Right hindlimb (tissue), 1 donor: Measurements from ENCODE around the gene GSTK1.
"Not testable (repeated sequence)": the region's sequence is repeated elsewhere in the genome, so short reads cannot be mapped to it uniquely, and the experiment has no call there.

ENCODE experiments used
- DNase-seq: peaks from one replicate; pipeline ENCODE4 v3.0.0-alpha.2; 2018

Gene GSTK1

DNA sequence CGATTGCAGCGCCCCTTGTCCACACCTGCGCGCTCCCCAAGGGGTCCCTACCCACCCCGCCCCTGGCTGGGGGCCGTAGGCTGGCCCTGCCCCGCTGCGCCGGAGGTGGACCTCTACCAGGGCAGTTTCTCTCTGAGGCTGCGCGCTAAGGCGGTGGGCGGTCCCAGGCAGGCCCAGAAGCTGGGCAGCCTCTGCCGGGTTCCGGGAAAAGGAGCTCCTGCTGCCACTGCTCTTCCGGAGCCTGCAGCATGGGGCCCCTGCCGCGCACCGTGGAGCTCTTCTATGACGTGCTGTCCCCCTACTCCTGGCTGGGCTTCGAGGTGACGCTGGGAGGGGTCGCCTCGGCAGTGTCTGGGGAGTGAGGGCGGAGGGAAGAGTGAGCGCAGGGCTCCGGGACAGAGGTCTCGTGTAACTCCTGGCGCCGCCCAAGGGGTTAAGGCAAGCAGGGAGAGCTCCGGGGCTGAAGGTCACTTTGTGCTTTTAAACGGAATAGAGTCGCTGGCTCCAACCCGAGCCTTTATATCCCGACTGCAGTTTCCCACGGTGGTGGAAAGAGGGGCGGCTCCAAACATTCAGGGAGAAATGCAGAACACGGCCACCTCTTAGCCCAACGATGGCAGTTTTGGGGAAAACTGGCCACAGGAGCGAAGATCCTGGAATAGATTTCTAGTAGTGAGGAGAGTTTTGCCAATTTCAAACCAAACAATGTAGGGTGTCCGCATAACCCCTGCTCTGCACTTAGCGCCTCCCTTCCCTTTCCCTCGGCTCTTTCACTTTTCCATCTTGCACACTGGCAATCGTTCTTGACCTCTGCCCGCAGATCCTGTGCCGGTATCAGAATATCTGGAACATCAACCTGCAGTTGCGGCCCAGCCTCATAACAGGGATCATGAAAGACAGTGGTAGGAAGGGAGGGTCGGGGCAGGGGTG lies at the start of gene GSTK1:
GSTK1 (plus strand) TSS at position 176 of the 930 bp plus-strand sequence; CDS start at position 249, 73 bp downstream.
- DNase-seq, result peak; percentile 89

DNA sequence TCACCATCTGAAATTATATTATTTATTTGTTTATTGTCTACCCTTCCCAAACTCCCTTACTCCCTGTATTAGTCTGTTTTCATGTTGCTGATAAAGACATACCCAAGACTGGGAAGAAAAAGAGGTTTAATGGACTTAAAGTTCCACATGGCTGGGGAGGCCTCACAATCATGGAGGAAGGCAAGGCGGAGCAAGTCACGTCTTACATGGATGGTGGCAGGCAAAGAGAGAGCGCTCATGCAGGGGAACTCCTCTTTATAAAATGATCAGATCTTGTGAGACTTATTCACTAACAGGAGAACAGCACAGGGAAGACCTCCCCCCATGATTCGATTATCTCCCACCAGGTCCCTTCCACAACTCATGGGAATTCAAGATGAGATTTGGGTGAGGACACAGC lies 49.8 kb upstream of the GSTK1 start:
- not testable (repeated sequence) for DNase-seq

DNA sequence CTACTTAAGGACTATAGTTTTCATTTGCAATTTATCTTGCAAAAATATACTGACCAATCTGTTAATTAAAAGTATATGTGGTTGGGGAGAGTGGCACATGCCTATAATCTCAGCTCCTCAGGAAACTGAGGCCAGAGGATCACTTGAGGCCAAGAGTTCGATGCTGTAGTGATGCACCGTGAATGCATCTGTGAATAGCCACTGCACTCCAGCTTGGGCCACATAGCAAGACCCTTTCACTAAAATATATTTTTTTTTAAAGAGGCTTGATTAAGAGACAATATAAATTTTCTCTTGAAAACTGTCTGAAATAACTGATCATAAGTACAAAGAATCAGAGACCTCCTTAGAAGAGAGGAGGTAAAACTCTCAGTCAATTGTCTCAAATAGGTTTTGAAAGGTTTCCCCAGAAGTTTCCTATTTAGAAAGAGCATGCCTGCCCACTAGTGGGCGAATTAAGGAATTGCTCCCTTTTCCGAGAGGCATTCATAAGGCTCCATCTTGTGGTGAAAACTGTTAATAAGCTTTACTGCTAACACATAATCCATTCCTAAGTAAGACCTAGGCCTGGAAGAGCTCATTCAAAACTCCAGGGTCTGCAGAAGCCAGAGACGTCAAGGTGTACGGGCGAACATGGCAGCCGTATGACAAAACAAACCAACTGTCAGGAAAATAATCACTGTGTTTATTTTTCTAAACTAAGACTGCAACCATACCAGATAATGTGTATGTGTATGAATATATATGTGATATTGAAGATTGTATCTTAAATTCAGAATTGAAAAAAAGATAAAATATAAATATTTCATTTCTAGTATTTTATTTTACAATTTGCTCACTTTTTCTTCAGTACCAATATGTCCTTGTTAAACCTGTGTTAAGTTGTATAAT lies 48.2 kb upstream of the GSTK1 start:
- peak; percentile 68 for DNase-seq

DNA sequence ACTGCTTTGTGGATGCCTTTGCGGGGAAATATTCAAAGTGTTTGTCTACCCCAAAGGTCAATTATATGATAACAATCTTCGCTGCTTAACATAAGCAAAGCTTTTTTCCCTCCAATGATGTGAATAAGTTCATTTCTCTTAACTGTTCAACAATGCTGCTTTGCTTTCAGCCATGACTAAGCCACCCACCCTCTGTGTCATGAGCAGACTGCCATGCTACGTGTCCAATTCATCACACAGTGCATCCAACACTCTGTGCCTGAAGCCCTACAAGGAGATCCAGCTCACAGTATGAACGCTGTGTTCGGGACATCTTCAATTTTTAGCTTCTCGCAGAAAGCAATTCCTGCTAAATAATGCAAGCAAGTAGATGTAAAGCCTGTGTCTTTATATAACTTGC lies 47.1 kb upstream of the GSTK1 start:
- DNase-seq, result no peak

DNA sequence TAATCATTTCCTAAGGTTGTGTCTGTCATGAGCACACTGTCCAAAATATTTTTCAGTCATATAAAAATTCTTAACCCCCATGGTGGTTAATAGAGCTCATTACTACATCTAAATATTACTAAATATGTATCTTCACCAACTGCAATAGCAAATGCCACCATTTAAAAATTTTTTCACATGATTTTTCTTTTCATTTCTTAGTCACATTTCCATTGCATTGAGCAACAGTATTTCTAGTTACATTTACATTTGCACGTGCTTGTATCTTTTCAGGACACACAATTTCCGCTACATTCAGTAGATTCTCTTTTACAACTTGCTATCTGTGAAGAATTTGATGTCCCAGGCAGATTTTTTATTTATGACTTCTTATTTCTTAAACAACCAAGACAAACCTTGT lies 46.6 kb upstream of the GSTK1 start:
- DNase-seq, result no peak

DNA sequence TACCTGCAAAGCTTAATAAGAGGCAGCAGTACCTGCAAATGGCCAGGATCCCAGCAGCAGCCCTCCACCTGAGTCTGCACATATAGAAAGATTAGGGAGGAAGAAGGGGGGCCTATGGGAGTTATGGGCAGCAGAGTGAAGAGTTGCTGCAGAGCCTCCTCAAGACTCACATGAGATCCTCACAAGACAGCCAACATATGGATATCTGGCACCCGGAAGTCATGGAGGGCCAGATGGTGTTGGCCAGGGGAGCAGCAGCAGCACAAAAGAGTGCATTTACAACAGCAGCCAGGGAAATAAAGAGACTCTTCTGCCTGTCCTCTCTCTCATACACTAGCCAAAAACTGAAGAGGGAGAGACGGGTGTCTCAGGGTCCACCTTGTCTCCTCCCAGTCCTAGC lies 45.4 kb upstream of the GSTK1 start:
- no peak for DNase-seq

DNA sequence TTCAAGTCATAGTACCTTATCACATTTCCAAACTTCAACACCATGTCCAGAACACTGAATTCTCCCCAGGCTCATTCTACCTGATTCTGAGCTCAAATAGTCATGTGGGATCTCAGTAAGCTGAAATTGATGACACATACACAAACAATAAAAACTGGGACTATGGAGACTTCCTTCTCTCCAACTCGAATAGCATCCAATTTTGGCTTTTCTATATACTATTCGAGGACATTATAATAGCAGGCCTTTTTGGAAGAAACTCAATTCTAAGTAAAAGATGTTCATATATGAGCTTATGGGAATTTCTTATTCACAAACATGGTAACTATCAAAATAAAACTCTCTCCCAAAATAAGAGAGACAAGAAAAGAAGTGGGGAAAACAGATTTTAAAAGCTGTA lies 42.0 kb upstream of the GSTK1 start:
- no peak for DNase-seq

DNA sequence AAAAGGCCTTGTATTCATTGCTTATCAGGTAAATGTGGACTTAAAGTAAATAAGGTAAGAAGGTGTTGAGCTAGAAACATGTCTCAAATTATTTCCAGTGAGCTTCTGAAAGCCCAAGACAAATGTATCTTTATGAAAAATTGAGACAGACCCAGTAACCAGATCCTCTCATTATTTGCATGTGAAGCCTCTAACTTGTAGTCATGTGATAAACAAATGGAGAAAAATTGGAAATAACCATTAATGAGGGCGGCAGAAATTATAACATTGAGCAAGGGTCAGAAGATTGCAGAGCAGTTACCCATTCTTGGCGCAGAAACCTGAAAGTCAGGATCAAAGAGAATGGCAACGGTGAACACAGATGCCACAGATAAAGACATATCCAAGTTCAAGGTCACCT lies 41.5 kb upstream of the GSTK1 start, which contains the start of gene TAS2R40:
TAS2R40 (plus strand) TSS at position 301 of the 400 bp plus-strand sequence; CDS start at position 343, 42 bp downstream.
- DNase-seq, result no peak

DNA sequence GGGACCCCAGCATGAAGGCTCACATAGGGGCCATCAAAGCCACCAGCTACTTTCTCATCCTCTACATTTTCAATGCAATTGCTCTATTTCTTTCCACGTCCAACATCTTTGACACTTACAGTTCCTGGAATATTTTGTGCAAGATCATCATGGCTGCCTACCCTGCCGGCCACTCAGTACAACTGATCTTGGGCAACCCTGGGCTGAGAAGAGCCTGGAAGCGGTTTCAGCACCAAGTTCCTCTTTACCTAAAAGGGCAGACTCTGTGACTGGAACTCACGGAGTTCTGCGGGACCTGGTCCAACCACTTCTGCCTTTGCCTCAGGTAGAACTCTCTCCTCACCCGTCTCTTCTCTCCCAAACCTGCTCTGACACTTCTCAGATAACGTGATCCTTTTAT lies 40.5 kb upstream of the GSTK1 start:
- DNase-seq, result no peak

DNA sequence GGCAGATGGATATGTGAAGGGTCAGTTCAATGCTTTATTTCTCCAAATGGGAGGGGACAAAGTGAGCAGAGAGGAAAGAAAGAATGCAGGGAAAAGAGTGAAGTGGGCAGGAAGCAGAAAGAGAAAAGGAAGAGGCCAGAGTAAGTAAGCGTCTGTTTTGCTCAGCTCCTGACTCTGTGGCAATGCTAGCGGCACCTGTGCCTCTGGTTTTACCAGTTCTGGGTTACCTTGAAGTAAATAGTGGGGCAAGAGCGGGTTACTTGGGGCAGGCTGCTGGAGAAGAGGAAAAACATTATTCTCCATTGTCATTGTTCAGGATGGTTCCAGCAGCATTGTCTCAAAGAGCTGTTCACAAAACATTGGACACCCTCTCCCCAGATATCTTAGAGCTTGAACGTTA lies 39.5 kb upstream of the GSTK1 start:
- DNase-seq, result no peak

DNA sequence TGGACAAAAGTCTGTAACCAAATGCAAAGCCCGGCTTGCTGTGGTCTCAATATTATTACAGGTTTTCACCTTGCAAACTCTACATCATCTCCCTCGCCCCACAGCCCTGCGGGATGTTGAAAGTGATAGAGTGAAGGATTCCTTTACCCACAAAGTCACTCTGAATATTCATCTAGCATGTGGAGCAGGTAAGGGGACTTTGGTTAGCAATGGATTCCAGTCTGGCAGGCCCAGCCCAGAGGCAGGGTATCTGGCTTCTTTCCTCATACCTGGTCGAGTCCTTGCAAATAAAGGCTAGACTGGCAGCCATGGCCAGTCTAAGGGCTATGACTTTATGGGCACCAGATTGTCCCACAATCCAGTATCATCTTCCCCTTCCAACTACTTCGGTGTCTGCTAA lies 38.2 kb upstream of the GSTK1 start:
- no peak for DNase-seq

DNA sequence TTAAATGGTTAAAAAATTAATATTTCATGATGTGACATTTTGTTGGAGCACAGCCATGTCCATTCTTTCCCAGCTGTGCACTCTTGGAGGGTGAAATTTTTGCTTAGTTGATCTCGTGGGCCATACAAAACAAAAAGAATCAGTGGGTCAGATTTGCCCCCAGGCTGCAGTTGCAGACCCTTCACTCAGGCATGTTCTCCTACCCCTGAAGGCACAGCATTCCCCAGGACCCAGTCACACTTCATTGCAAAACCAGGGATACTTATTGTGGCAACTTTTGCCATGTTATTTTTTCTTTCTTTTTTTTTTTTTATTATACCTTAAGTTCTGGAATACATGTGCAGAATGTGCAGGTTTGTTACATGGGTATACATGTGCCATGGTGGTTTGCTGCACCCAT lies 35.4 kb upstream of the GSTK1 start:
- no peak for DNase-seq

DNA sequence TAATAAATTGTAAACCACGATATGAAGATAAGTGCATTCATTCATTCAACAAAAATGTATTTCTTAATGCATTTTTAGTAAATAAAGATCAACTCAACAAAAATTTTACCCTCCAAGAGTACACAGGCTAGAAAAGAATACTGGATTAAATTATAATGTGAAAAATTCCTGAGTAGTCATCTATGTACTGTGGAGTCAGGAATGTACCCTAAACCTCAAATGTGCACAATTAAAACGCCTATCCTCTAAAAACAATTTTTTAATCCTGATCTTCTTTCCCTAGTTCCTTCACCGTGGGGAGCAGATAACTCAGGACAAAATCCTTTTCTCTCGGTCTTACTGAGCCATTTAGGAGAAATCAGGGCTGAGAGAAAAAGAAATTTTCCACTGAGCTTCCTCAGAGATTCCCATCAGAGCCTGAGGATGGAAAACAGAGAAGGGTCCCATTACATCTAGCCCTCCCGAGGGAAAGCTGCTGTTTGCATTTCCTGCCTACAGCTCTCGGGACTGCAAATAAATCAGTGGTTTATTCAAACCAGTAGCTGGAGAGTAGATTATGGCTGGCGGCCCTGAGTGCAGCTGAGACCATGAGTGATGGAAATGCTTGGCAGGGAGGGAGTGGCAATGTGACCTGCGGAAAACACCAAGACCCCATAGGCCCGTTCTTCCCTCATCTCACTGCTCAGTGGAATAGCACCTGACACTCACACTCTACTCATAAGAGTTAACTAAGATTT lies 34.0 kb upstream of the GSTK1 start:
- DNase-seq, result peak; percentile 35

DNA sequence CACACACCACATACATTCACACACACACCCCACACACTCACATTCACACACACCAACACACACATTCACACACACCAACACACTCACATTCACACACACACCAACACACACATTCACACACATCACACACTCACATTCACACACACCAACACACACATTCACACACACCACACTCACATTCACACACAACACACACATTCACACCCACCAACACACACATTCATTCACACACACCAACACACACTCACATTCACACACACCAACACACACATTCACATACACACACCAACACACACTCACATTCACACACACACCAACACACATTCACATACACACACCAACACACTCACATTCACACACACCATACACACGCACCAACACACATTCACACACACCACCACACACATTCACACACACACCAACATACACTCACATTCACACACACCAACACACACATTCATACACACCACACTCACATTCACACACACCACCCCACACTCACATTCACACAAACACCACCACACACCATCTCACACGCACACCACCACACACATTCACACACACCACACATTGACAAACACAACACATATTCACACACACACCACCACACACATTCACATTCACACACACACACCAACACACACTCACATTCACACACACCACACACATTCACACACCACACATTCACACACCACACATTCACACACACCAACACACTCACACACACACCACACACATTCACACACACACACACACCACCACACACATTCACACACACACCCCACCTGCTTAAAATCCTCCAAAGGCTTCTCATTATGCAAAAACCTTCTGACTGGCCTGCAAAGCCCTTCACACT lies 32.4 kb upstream of the GSTK1 start:
- no peak for DNase-seq

DNA sequence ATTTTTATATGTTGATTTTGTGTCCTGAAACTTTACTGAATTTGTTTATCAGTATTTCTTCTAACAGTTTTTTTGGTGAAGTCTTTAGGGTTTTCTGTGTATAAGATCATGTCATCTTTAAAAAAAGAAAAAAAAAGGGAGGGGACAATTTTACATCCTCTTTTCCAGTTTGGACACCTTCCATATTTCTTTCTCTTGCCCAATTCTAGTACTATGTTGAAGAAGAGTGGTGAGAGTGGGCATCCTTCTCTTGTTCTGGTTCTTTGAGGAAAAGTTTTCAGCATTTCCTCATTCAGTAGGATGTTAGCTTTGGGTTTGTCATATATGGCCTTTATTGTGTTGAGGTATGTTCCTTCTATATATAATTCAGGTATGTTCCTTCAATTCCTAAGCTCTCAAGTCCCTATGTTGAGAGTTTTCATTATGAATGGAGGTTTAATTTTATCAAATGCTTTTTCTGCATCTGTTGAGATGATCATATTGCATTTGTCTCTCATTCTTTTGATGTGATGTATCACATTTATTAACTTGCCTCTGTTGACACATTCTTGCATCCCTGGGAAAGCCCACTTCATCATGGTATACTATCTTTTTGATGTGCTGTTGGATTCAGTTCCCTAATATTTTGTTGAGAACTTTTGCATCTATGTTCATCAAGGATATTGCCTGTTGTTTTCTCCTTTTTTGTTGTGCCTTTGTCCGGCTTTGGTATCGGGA lies 29.3 kb upstream of the GSTK1 start:
- DNase-seq, result no peak

DNA sequence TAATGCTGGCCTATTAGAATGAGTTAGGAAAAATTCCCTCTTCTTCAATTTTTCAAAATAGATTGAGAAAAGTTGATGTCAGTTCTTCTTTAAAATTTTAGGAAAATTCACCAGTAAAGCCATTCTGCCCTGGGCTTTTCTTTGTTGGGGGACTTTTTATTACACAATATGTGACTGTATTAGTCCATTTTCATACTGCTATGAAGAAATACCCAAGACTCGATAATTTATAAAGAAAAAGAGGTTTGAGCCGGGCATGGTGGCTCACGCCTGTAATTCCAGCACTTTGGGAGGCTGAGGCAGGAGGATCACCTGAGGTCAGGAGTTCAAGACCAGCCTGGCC lies 28.7 kb upstream of the GSTK1 start:
- no peak for DNase-seq

DNA sequence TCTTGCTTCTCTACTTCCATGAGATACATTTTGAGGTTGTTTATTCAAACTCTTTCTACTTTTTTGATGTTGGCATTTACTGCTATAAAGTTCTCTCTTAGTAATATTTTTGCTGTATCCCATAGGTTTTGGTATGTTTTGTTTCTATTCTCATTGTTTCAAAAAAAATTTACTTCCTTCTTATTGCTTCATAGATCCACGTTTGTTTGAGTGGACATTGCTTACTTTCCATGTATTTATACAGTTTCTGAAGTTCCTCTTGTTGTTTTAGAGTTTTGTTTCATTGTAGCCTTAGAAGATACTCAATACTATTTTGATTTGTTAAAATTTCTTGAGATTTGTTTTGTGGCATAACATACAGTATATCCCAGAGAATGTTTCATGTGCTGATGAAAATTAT lies 27.7 kb upstream of the GSTK1 start:
- no peak for DNase-seq

DNA sequence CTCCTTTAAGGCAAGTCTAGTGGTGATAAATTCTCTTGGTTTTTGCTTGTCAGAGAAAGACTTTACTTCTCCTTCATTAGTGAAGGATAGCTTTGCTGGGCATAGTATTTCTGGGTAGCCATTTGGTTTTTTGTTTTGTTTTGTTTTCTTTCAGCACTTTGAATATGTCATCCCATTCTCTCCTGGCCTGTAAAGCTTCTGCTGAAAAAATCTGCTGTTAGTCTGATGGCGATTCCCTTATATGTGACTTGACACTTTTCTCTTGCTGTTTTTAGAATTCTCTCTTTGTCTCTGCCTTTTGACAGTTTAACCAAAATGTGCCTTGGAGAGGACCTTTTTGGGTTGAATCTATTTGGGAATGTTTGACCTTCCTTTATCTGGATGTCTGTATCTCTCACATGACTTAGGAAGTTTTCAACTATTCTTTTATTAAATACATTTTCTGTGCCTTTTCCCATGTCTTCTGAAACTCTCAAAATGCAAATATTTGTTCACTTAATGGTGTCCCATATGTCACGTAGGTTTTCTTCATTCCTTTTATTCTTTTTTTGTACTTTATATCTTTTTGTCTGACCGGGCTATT lies 26.7 kb upstream of the GSTK1 start:
- no peak for DNase-seq

DNA sequence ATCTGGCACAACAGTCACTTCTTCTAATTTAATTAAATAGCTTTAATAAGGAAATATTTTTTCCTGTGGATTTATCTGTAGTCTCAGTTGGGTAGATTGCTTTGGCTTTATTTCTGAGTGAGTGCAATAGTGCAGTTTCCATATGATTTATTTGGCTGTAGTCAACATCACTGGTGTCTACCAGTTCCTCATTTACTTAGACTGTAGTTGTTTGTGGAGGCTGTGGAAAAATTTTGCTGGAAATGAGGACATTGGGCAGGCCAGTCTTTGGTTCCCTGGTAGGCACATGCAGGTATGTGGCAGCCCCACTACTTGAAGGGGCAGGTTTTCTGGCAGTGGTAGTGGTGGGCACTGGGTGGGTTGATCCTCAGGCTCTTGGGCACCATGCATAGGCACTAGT lies 25.9 kb upstream of the GSTK1 start:
- DNase-seq, result no peak

DNA sequence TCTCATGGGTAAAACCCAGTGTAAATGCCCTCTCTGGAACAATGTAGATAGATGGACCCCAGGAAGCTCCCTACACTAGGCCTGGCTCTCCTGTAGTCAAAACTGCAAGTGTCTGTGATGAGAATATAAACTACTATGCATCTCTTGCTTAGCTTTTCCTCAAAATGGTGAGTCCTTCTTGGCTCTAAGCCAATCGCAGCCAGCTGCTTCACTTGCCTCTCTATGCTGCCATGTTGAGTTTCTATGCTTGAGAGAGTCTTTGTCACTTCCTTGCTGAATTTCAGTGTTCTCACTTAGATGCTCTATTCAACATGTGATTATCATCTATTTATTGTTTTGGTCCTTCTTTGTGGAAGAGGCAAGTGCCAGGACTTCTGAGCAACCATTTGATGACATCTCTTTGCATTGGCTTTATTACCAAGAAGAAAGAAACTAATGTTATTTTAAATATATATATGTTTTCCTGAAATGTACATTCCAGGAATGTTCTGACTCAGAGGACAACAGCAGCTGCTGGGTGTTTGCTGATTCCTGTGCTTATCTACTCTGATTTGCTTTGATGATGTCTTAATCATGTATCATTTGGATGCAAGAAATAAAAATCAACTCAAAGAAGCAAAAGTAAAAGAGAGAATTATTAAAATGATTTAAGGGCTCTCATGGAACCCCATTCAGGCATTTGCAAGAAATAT lies 24.8 kb upstream of the GSTK1 start:
- no peak for DNase-seq
